HepG2 (cell line): ENCODE data around the gene NKPD1. TPM values are rescaled to one million over a fixed set of nuclear protein-coding genes. Genes with fewer than 3 reads are reported as not detected.

ENCODE experiments used
- DNMT3B ChIP-seq: conservative IDR thresholded peaks from 2 replicates; pipeline ENCODE4 v1.6.1; 2016; ENCODE audit warnings: missing biosample characterization, control low read depth
- ELK4 ChIP-seq: sonication (generic); formaldehyde crosslinking; IDR thresholded peaks from 2 replicates; pipeline ENCODE4 v1.9.0; 2021; ENCODE audit warnings: missing genetic modification reagents, borderline replicate concordance
- MED13 ChIP-seq: sonication (generic); formaldehyde crosslinking; IDR thresholded peaks from 2 replicates; pipeline ENCODE4 v1.5.0; 2020; ENCODE audit warnings: missing genetic modification reagents
- NCOA1 ChIP-seq: sonication (generic); formaldehyde crosslinking; IDR thresholded peaks from 2 replicates; pipeline ENCODE4 v1.9.0; 2021; ENCODE audit warnings: missing genetic modification reagents
- NCOA2 ChIP-seq: sonication (generic); formaldehyde crosslinking; IDR thresholded peaks from 2 replicates; pipeline ENCODE4 v1.8.0; 2022; ENCODE audit warnings: inconsistent platforms
- PAF1 ChIP-seq: IDR thresholded peaks from 2 replicates; pipeline ENCODE4 v1.6.1; 2016; ENCODE audit warnings: missing genetic modification reagents, missing compliant biosample characterization
- RBM22 ChIP-seq: fragments of 200-400 bp; formaldehyde crosslinking; optimal IDR thresholded peaks from 2 replicates; pipeline ENCODE3; 2017; ENCODE audit warnings: mild to moderate bottlenecking, low read length, moderate library complexity
- TARDBP ChIP-seq: sonication (generic); formaldehyde crosslinking; IDR thresholded peaks from 2 replicates; pipeline ENCODE4 v1.8.0; 2022; ENCODE audit warnings: mild to moderate bottlenecking, missing genetic modification reagents
- TRIM24 ChIP-seq: sonication (generic); formaldehyde crosslinking; IDR thresholded peaks from 2 replicates; pipeline ENCODE4 v1.8.0; 2022; ENCODE audit warnings: mild to moderate bottlenecking, missing genetic modification reagents
- ZBTB21 ChIP-seq: sonication (generic); formaldehyde crosslinking; IDR thresholded peaks from 2 replicates; pipeline ENCODE4 v1.4.0; 2020; ENCODE audit warnings: missing genetic modification reagents
- ZIK1 ChIP-seq: sonication (generic); formaldehyde crosslinking; IDR thresholded peaks from 2 replicates; pipeline ENCODE4 v1.5.0; 2020; ENCODE audit warnings: mild to moderate bottlenecking, low read depth, missing genetic modification reagents, borderline replicate concordance
- ZNF234 ChIP-seq: sonication (generic); formaldehyde crosslinking; conservative IDR thresholded peaks from 2 replicates; pipeline ENCODE4 v1.5.1; 2020; ENCODE audit warnings: mild to moderate bottlenecking, missing genetic modification reagents
- ZNF333 ChIP-seq: sonication (generic); formaldehyde crosslinking; IDR thresholded peaks from 2 replicates; pipeline ENCODE4 v1.4.0; 2020; ENCODE audit warnings: mild to moderate bottlenecking, missing genetic modification reagents, borderline replicate concordance
- ZNF546 ChIP-seq: sonication (generic); formaldehyde crosslinking; conservative IDR thresholded peaks from 2 replicates; pipeline ENCODE4 v1.8.1; 2023; ENCODE audit warnings: mild to moderate bottlenecking, missing genetic modification reagents
- ZNF792 ChIP-seq: IDR thresholded peaks from 2 replicates; pipeline ENCODE4 v1.6.1; 2016
- polyA plus RNA-seq, 8 experiments: library from polyadenylated mRNA; depleted of rRNA in 3 of 8; stranded (reverse) in 7 of 8; unstranded in 1 of 8; fragments of >200 nt; fragmentation: Illumina TruSeq in 4 of 8; extraction: Trizol in 4 of 8; gene quantifications; 2 replicates each; pipeline versions ENCODE4 v1.2.1 to v1.2.3, GENCODE V29; 2011 to 2016; ENCODE audit warnings: low read depth in 4 of 8, missing spikeins in 1 of 8, mixed read lengths in 1 of 8; ENCODE audit not compliant: insufficient read depth in 1 of 8
- total RNA-seq, 5 experiments: library from RNA; depleted of rRNA; stranded (reverse); fragments of >200 nt; fragmentation: Illumina TruSeq; extraction: Trizol; gene quantifications; 2 replicates each; pipeline ENCODE4 v1.2.3, GENCODE V29; 2016; ENCODE audit warnings: low read depth in 1 of 5
- TF ChIP-seq, protein P1 (sequence below): sonication (generic); formaldehyde crosslinking; IDR thresholded peaks from 2 replicates; pipeline ENCODE4 v1.5.0; 2020; ENCODE audit warnings: missing genetic modification reagents
- TF ChIP-seq, protein P2 (sequence below): sonication (generic); formaldehyde crosslinking; IDR thresholded peaks from 2 replicates; pipeline ENCODE4 v1.4.0; 2020; ENCODE audit warnings: missing genetic modification reagents, low read depth, mild to moderate bottlenecking, borderline replicate concordance
- TF ChIP-seq, protein P3 (sequence below): IDR thresholded peaks from 2 replicates; pipeline ENCODE4 v1.6.1; 2016; ENCODE audit warnings: control low read depth
- TF ChIP-seq, protein P4 (sequence below): sonication (generic); formaldehyde crosslinking; IDR thresholded peaks from 2 replicates; pipeline ENCODE4 v1.9.0; 2022; ENCODE audit warnings: missing genetic modification reagents, mild to moderate bottlenecking, borderline replicate concordance
- TF ChIP-seq, protein P5 (sequence below): sonication (generic); formaldehyde crosslinking; IDR thresholded peaks from 2 replicates; pipeline ENCODE4 v1.4.0; 2020; ENCODE audit warnings: missing genetic modification reagents, borderline replicate concordance

NKPD1 gene
- total and polyA plus RNA-seq, 2 of the 13 experiments (the other 11 are each of a cell fraction or from before 2014, with no cell fraction given) = 0.03 TPM; not detected in 1

- TF ChIP-seq MED13 (CRISPR knock-in tag) (no peak), TRIM24 (no peak), ZNF333 (CRISPR knock-in tag) (no peak), ZNF234 (CRISPR knock-in tag) (no peak), TARDBP (CRISPR knock-in tag) (no peak), ZIK1 (CRISPR knock-in tag) (no peak), ZNF792 (CRISPR knock-in tag) (no peak; the same call in 1 of the 2 replicates), NCOA2 (CRISPR knock-in tag) (no peak), DNMT3B (no peak), ZNF546 (CRISPR knock-in tag) (no peak), ELK4 (no peak), ZBTB21 (CRISPR knock-in tag) (no peak), PAF1 (CRISPR knock-in tag) (no peak), NCOA1 (CRISPR knock-in tag) (no peak), RBM22 (no peak)
- TF ChIP-seq, protein P1, sequence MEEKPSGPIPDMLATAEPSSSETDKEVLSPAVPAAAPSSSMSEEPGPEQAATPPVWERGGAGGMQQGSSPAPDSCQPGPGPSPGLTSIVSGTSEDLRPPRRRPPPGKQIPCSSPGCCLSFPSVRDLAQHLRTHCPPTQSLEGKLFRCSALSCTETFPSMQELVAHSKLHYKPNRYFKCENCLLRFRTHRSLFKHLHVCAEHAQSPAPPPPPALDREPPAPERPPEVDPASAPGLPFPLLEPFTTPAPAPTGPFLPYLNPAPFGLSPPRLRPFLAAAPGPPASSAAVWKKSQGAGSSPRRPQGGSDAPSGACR (CRISPR knock-in tag) = no peak
- TF ChIP-seq, protein P2, sequence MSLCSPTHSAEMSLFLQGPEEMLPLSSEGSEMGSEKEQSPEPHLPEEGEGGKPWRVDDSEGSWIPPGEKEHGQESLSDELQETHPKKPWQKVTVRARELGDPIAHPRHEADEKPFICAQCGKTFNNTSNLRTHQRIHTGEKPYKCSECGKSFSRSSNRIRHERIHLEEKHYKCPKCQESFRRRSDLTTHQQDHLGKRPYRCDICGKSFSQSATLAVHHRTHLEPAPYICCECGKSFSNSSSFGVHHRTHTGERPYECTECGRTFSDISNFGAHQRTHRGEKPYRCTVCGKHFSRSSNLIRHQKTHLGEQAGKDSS (CRISPR knock-in tag) = 0 out of 2 replicates have a peak, but pooled peaks have one; percentile 21
- TF ChIP-seq, protein P3, sequence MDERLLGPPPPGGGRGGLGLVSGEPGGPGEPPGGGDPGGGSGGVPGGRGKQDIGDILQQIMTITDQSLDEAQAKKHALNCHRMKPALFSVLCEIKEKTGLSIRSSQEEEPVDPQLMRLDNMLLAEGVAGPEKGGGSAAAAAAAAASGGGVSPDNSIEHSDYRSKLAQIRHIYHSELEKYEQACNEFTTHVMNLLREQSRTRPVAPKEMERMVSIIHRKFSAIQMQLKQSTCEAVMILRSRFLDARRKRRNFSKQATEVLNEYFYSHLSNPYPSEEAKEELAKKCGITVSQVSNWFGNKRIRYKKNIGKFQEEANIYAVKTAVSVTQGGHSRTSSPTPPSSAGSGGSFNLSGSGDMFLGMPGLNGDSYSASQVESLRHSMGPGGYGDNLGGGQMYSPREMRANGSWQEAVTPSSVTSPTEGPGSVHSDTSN (CRISPR knock-in tag) = peak; percentile 63
- TF ChIP-seq, protein P4, sequence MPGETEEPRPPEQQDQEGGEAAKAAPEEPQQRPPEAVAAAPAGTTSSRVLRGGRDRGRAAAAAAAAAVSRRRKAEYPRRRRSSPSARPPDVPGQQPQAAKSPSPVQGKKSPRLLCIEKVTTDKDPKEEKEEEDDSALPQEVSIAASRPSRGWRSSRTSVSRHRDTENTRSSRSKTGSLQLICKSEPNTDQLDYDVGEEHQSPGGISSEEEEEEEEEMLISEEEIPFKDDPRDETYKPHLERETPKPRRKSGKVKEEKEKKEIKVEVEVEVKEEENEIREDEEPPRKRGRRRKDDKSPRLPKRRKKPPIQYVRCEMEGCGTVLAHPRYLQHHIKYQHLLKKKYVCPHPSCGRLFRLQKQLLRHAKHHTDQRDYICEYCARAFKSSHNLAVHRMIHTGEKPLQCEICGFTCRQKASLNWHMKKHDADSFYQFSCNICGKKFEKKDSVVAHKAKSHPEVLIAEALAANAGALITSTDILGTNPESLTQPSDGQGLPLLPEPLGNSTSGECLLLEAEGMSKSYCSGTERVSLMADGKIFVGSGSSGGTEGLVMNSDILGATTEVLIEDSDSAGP (CRISPR knock-in tag) = 0 out of 2 replicates have a peak, but pooled peaks have one; percentile 21
- TF ChIP-seq, protein P5, sequence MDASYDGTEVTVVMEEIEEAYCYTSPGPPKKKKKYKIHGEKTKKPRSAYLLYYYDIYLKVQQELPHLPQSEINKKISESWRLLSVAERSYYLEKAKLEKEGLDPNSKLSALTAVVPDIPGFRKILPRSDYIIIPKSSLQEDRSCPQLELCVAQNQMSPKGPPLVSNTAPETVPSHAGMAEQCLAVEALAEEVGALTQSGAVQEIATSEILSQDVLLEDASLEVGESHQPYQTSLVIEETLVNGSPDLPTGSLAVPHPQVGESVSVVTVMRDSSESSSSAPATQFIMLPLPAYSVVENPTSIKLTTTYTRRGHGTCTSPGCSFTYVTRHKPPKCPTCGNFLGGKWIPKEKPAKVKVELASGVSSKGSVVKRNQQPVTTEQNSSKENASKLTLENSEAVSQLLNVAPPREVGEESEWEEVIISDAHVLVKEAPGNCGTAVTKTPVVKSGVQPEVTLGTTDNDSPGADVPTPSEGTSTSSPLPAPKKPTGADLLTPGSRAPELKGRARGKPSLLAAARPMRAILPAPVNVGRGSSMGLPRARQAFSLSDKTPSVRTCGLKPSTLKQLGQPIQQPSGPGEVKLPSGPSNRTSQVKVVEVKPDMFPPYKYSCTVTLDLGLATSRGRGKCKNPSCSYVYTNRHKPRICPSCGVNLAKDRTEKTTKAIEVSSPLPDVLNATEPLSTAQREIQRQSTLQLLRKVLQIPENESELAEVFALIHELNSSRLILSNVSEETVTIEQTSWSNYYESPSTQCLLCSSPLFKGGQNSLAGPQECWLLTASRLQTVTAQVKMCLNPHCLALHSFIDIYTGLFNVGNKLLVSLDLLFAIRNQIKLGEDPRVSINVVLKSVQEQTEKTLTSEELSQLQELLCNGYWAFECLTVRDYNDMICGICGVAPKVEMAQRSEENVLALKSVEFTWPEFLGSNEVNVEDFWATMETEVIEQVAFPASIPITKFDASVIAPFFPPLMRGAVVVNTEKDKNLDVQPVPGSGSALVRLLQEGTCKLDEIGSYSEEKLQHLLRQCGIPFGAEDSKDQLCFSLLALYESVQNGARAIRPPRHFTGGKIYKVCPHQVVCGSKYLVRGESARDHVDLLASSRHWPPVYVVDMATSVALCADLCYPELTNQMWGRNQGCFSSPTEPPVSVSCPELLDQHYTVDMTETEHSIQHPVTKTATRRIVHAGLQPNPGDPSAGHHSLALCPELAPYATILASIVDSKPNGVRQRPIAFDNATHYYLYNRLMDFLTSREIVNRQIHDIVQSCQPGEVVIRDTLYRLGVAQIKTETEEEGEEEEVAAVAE = peak; percentile 57; the same call in 1 of the 2 replicates
Measured at GRCh38 chr19:45178262-45179071, 17.7 kb upstream of the NKPD1 start, which contains the start of gene BLOC1S3 (continued).
